ENCODE data around the gene CPLANE1.
"Not testable (repeated sequence)": the region's sequence is repeated elsewhere in the genome, so short reads cannot be mapped to it uniquely, and the experiment has no call there.

CPLANE1 gene

DNA sequence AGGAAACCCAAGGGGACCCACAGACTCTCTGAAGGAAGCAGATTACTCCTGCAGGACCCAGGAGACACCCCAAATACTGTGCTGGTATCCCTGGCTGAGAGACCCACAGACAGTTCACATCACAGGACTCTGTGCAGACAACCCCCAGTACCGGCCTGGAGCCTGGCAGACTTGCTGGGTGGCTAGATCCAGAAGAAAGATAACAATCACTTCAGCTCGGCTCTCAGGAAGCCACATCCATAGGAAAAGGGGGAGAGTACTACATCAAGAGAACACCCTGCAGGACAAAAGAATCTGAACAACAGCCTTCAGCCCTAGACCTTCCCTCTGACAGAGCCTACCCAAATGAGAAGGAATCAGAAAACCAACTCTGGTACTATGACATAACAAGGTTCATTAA, 166.2 kb downstream of the CPLANE1 start:
- H4K91ac ChIP-seq (ENCODE audit: low read length); H3K4me3 ChIP-seq (ENCODE audit: insufficient read depth in 1 of 2, low read depth in 1 of 2, low read length in 2 of 2); H3K23ac ChIP-seq (ENCODE audit: low read length in 2 of 2); H3K9me3 ChIP-seq (ENCODE audit: control insufficient read depth, low read length); H2BK5ac ChIP-seq (ENCODE audit: low read depth, low read length, poor library complexity, severe bottlenecking); H2AK5ac ChIP-seq (ENCODE audit: low read length, severe bottlenecking); H3K27ac ChIP-seq (ENCODE audit: low read length, poor library complexity, severe bottlenecking); H2BK15ac ChIP-seq (ENCODE audit: low read depth, poor library complexity, severe bottlenecking); H2BK12ac ChIP-seq (ENCODE audit: low read length in 2 of 2); H3K9ac ChIP-seq (ENCODE audit: low read length); H3K79me1 ChIP-seq (replicated peaks; ENCODE audit: low read length, poor library complexity, severe bottlenecking); DNase-seq; H2BK120ac ChIP-seq (ENCODE audit: low read depth, low read length); H3K27me3 ChIP-seq (ENCODE audit: control insufficient read depth in 1 of 2, insufficient read depth in 1 of 2, low read length in 2 of 2); H4K8ac ChIP-seq (ENCODE audit: low read length); H2AFZ ChIP-seq (ENCODE audit: low read depth, low read length); H3K18ac ChIP-seq (ENCODE audit: low read depth in 1 of 2, low read length in 2 of 2); H3K4me2 ChIP-seq (ENCODE audit: low read length, poor library complexity, severe bottlenecking); H3K4me1 ChIP-seq (ENCODE audit: control insufficient read depth, insufficient read depth, low read depth, low read length); H3K4ac ChIP-seq (ENCODE audit: low read depth in 1 of 2, low read length in 2 of 2); H3K14ac ChIP-seq (ENCODE audit: low read length in 2 of 2): not testable (repeated sequence)
- H3K36me3 ChIP-seq (ENCODE audit: control insufficient read depth in 1 of 2, insufficient read depth in 2 of 2, low read depth in 1 of 2, low read length in 2 of 2), result peaks cover 6 to 47% of the 10 kb centered on the region in 2 experiments
- WGBS, result 50% methylated on average over 2 of the region's 2 CpGs

DNA sequence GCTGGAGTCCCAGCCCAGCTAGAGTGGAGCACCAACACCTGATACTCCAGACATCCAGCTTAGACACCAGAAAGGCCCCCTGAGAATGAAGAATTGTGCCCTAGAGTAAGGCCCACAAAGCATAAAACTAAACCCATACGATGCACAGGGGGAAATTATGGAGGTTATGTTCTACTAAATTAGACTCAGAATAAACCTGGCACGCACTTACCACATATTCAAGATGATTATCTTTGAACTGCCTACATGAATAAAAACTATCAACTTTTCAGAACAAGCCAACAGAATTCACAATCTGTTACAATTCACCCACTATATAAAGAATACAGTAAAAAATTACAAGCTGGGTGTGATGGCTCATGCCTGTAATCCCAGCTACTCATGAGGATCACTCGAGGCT, 168.5 kb downstream of the CPLANE1 start:
- Histone ChIP-seq H3K36me3 (ENCODE audit: control insufficient read depth in 1 of 2, insufficient read depth in 2 of 2, low read depth in 1 of 2, low read length in 2 of 2) (peaks cover 6 to 55% of the 10 kb centered on the region in 2 experiments), H2BK15ac (ENCODE audit: low read depth, poor library complexity, severe bottlenecking) (no peak overlapping the region), H4K91ac (ENCODE audit: low read length) (no peak overlapping the region), H3K4me1 (ENCODE audit: control insufficient read depth, insufficient read depth, low read depth, low read length) (no peaks in the 10 kb centered on the region), H3K79me1 (replicated peaks; ENCODE audit: low read length, poor library complexity, severe bottlenecking) (peaks cover 1% of the 10 kb centered on the region), H3K4me2 (ENCODE audit: low read length, poor library complexity, severe bottlenecking) (no peak overlapping the region), H2BK5ac (ENCODE audit: low read depth, low read length, poor library complexity, severe bottlenecking) (no peak overlapping the region), H3K9ac (ENCODE audit: low read length) (no peak overlapping the region), H3K4ac (ENCODE audit: low read depth in 1 of 2, low read length in 2 of 2) (no peak overlapping the region), H3K9me3 (ENCODE audit: control insufficient read depth, low read length) (no peaks in the 10 kb centered on the region), H3K4me3 (ENCODE audit: insufficient read depth in 1 of 2, low read depth in 1 of 2, low read length in 2 of 2) (no peak overlapping the region), H2AK5ac (ENCODE audit: low read length, severe bottlenecking) (no peak overlapping the region), H3K14ac (ENCODE audit: low read length in 2 of 2) (no peak overlapping the region), H3K23ac (ENCODE audit: low read length in 2 of 2) (no peak overlapping the region), H3K27me3 (ENCODE audit: control insufficient read depth in 1 of 2, insufficient read depth in 1 of 2, low read length in 2 of 2) (no peaks in the 10 kb centered on the region), H2BK12ac (ENCODE audit: low read length in 2 of 2) (no peak overlapping the region), H3K18ac (ENCODE audit: low read depth in 1 of 2, low read length in 2 of 2) (no peak overlapping the region), H3K27ac (ENCODE audit: low read length, poor library complexity, severe bottlenecking) (no peak overlapping the region), H4K8ac (ENCODE audit: low read length) (no peak overlapping the region), H2AFZ (ENCODE audit: low read depth, low read length) (no peak overlapping the region), H2BK120ac (ENCODE audit: low read depth, low read length) (no peak overlapping the region)
- no peak for DNase-seq
- WGBS, result 100% methylated on average over 2 of the region's 3 CpGs

DNA sequence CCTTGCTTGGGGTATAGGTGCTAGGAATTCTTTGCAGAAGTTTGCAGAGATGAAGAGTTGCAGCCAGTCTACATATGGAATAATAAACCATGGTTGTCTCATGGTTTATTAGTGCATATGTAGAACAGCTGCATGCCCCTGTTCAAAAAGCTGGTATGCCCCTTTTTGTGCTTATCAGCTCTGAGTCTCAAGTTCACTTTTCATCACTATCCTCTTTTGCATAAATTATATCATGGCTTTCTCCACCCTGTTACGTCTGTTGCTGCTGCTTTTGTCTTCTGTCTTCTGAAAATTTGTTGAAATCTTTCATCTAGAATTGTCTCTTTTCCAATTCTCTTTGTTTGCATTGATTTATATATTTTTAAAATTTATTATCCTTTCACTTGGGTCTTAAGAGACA, 172.0 kb downstream of the CPLANE1 start:
- Histone ChIP-seq H3K9me3 (ENCODE audit: control insufficient read depth, low read length) (no peaks in the 10 kb centered on the region), H2BK5ac (ENCODE audit: low read depth, low read length, poor library complexity, severe bottlenecking) (no peak overlapping the region), H3K4me2 (ENCODE audit: low read length, poor library complexity, severe bottlenecking) (no peak overlapping the region), H3K18ac (ENCODE audit: low read depth in 1 of 2, low read length in 2 of 2) (no peak overlapping the region), H2AK5ac (ENCODE audit: low read length, severe bottlenecking) (no peak overlapping the region), H2AFZ (ENCODE audit: low read depth, low read length) (no peak overlapping the region), H3K4me1 (ENCODE audit: control insufficient read depth, insufficient read depth, low read depth, low read length) (no peaks in the 10 kb centered on the region), H3K27me3 (ENCODE audit: control insufficient read depth in 1 of 2, insufficient read depth in 1 of 2, low read length in 2 of 2) (no peaks in the 10 kb centered on the region), H3K14ac (ENCODE audit: low read length in 2 of 2) (no peak overlapping the region), H3K23ac (ENCODE audit: low read length in 2 of 2) (no peak overlapping the region), H4K8ac (ENCODE audit: low read length) (no peak overlapping the region), H3K9ac (ENCODE audit: low read length) (no peak overlapping the region), H2BK15ac (ENCODE audit: low read depth, poor library complexity, severe bottlenecking) (no peak overlapping the region), H2BK12ac (ENCODE audit: low read length in 2 of 2) (no peak overlapping the region), H3K27ac (ENCODE audit: low read length, poor library complexity, severe bottlenecking) (no peak overlapping the region), H2BK120ac (ENCODE audit: low read depth, low read length) (no peak overlapping the region), H3K4ac (ENCODE audit: low read depth in 1 of 2, low read length in 2 of 2) (no peak overlapping the region), H3K79me1 (replicated peaks; ENCODE audit: low read length, poor library complexity, severe bottlenecking) (no peaks in the 10 kb centered on the region), H3K4me3 (ENCODE audit: insufficient read depth in 1 of 2, low read depth in 1 of 2, low read length in 2 of 2) (no peak overlapping the region), H4K91ac (ENCODE audit: low read length) (no peak overlapping the region), H3K36me3 (ENCODE audit: control insufficient read depth in 1 of 2, insufficient read depth in 2 of 2, low read depth in 1 of 2, low read length in 2 of 2) (peaks cover 6 to 42% of the 10 kb centered on the region in 2 experiments)
- WGBS, result 100% methylated on average over 1 of the region's 1 CpG
- no peak for DNase-seq

- Histone ChIP-seq H2AK5ac (ENCODE audit: low read length, severe bottlenecking) (no peak overlapping the region), H2BK5ac (ENCODE audit: low read depth, low read length, poor library complexity, severe bottlenecking) (no peak overlapping the region), H2AFZ (ENCODE audit: low read depth, low read length) (no peak overlapping the region), H2BK120ac (ENCODE audit: low read depth, low read length) (no peak overlapping the region), H3K4ac (ENCODE audit: low read depth in 1 of 2, low read length in 2 of 2) (no peak overlapping the region), H3K9ac (ENCODE audit: low read length) (no peak overlapping the region), H3K79me1 (replicated peaks; ENCODE audit: low read length, poor library complexity, severe bottlenecking) (no peaks in the 10 kb centered on the region), H2BK15ac (ENCODE audit: low read depth, poor library complexity, severe bottlenecking) (no peak overlapping the region), H3K4me1 (ENCODE audit: control insufficient read depth, insufficient read depth, low read depth, low read length) (no peaks in the 10 kb centered on the region), H3K4me3 (ENCODE audit: insufficient read depth in 1 of 2, low read depth in 1 of 2, low read length in 2 of 2) (no peak overlapping the region), H3K23ac (ENCODE audit: low read length in 2 of 2) (no peak overlapping the region), H2BK12ac (ENCODE audit: low read length in 2 of 2) (no peak overlapping the region), H3K9me3 (ENCODE audit: control insufficient read depth, low read length) (no peaks in the 10 kb centered on the region), H4K8ac (ENCODE audit: low read length) (no peak overlapping the region), H3K36me3 (ENCODE audit: control insufficient read depth in 1 of 2, insufficient read depth in 2 of 2, low read depth in 1 of 2, low read length in 2 of 2) (peaks cover 3 to 32% of the 10 kb centered on the region in 2 experiments), H3K14ac (ENCODE audit: low read length in 2 of 2) (no peak overlapping the region), H3K27me3 (ENCODE audit: control insufficient read depth in 1 of 2, insufficient read depth in 1 of 2, low read length in 2 of 2) (no peaks in the 10 kb centered on the region), H3K18ac (ENCODE audit: low read depth in 1 of 2, low read length in 2 of 2) (no peak overlapping the region), H3K4me2 (ENCODE audit: low read length, poor library complexity, severe bottlenecking) (no peak overlapping the region), H3K27ac (ENCODE audit: low read length, poor library complexity, severe bottlenecking) (no peak overlapping the region), H4K91ac (ENCODE audit: low read length) (no peak overlapping the region)
- WGBS, result 100% methylated on average over 2 of the region's 3 CpGs
- DNase-seq, result no peak
Measured at GRCh38 chr5:37075399-37075950, 173.7 kb downstream of the CPLANE1 start.

All from mesenchymal stem cell (in vitro differentiated cells and primary cell).